Pancreas (tissue), 10 donors: ENCODE measurements around the gene ZNF518A. TPM values are rescaled to one million over a fixed set of nuclear protein-coding genes. Genes with fewer than 3 reads are reported as not detected.
"Not testable (repeated sequence)": the region's sequence is repeated elsewhere in the genome, so short reads cannot be mapped to it uniquely, and the experiment has no call there.

Experiments
- ATAC-seq, 4 donors: fragments of 200-7000 bp; cut with Tn5 transposase; one replicate each; pipeline versions ENCODE4 v1.8.0 to v1.9.1; 2020; ENCODE audit warnings: mild to moderate bottlenecking in 4 of 4, moderate library complexity in 4 of 4
- DNase-seq, 6 donors: peaks; one replicate each; pipeline ENCODE4 v3.0.0-alpha.2; 2020
- FAIRE-seq: peaks from 2 replicates; lab custom pipeline; 2012; peaks lifted over from hg19 to GRCh38; lab: Jason Lieb, UNC
- H3K27ac ChIP-seq, 4 donors: fragments of 200-600 bp; sonication (generic); 1 replicate in 3 of 4; 2 replicates in 1 of 4; pipeline versions ENCODE4 v1.5.0 to v1.8.0; 2020
- H3K27me3 ChIP-seq, 4 donors: fragments of 200-600 bp; one replicate each; pipeline ENCODE4 v1.8.0; 2021
- H3K36me3 ChIP-seq, 3 donors: fragments of 200-600 bp; sonication (generic) in 1 of 3; one replicate each; pipeline versions ENCODE4 v1.5.0 to v1.8.0; 2020 to 2021
- H3K4me1 ChIP-seq, 3 donors: fragments of 200-600 bp; one replicate each; pipeline ENCODE4 v1.8.0; 2021
- H3K4me3 ChIP-seq, 4 donors: fragments of 200-600 bp; sonication (generic) in 2 of 4; one replicate each; pipeline versions ENCODE4 v1.5.0 to v1.8.0; 2020 to 2021
- H3K9me3 ChIP-seq, 4 donors: fragments of 200-600 bp; one replicate each; pipeline ENCODE4 v1.8.0; 2021
- WGBS, 2 donors: extraction: QIAGEN DNeasy Blood & Tissue Kit; methylation state at CpG; one replicate each; pipeline ENCODE4 v1.1.7; 2013; 5-methylcytosine and 5-hydroxymethylcytosine counted together
- intact Hi-C, 3 donors: fragments of 100-400 bp; cut with DNase I; formaldehyde crosslinking; loops; one replicate each; pipeline versions ENCODE4 v1.11.1 to v1.14.2; 2022
- polyA plus RNA-seq, 2 donors: library from polyadenylated mRNA; stranded (reverse); fragments of 200-250 nt; gene quantifications; one replicate each; pipeline ENCODE4 v1.2.3, GENCODE V29; 2013
- total RNA-seq, 6 donors: library from RNA; stranded (reverse); fragmentation: NEBNext Ultra II Directional in 4 of 6; extraction: Animal tissue kit (Norgen Biotek cat#: 25700) in 4 of 6; gene quantifications; one replicate each; pipeline versions ENCODE4 v1.2.1 to v1.2.4, GENCODE V29; 2021 to 2023
- TF ChIP-seq, protein P1 (sequence below), 4 donors: fragments of 200-600 bp; sonication (generic) in 3 of 4; IDR thresholded peaks; one replicate each; pipeline versions ENCODE4 v1.5.0 to v1.8.0; 2021; ENCODE audit warnings: antibody characterized with exemption in 4 of 4
- donor health status: healthy with polysubstance abuse.
- donor health status: DM: no; HTN: no; CAD: no; lungs with moderate emphysema.
- donor health status: DM: no; HTN: no; CAD: no.
- donor health status: control.
- donor health status: control.
- donor health status: Bipolar disorder and iron deficiency.
- donor health status: DM: yes; HTN: yes; CAD: no.
- donor health status: DM: no; HTN: no; CAD: no.
- donor health status: DM: no; HTN: no; CAD: no.
- donor health status: DM: yes; HTN: yes; CAD: no.

ZNF518A gene
- total and polyA plus RNA-seq, 8 donors = 4.9 to 18.2 (median 10.5) TPM

GRCh38 chr10:96172666-96173065 lies 42.6 kb downstream of the ZNF518A start:
- H3K27me3 ChIP-seq = no peaks in the 10 kb centered on the region
- H3K36me3 ChIP-seq = no peaks in the 10 kb centered on the region
- intact Hi-C loops = no loop called here
- H3K9me3 ChIP-seq = peaks cover 0 to 5% (median 0%) of the 10 kb centered on the region in 4 donors
- TF ChIP-seq, protein P1, sequence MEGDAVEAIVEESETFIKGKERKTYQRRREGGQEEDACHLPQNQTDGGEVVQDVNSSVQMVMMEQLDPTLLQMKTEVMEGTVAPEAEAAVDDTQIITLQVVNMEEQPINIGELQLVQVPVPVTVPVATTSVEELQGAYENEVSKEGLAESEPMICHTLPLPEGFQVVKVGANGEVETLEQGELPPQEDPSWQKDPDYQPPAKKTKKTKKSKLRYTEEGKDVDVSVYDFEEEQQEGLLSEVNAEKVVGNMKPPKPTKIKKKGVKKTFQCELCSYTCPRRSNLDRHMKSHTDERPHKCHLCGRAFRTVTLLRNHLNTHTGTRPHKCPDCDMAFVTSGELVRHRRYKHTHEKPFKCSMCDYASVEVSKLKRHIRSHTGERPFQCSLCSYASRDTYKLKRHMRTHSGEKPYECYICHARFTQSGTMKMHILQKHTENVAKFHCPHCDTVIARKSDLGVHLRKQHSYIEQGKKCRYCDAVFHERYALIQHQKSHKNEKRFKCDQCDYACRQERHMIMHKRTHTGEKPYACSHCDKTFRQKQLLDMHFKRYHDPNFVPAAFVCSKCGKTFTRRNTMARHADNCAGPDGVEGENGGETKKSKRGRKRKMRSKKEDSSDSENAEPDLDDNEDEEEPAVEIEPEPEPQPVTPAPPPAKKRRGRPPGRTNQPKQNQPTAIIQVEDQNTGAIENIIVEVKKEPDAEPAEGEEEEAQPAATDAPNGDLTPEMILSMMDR (IDR thresholded peaks at IDR 0.05) = no peak
- no peak overlapping the region for H3K27ac ChIP-seq
- FAIRE-seq (no peak), ATAC-seq (no peak), DNase-seq (no peak)
- H3K4me1 ChIP-seq = no peaks in the 10 kb centered on the region
- H3K4me3 ChIP-seq = no peak overlapping the region
- WGBS, 2 donors = 97 to 100% methylated on average over 1 of the region's 1 CpG

- TF ChIP-seq, protein P1 (IDR thresholded peaks at IDR 0.05) = no peak
- FAIRE-seq (no peak), ATAC-seq (no peak), DNase-seq (no peak)
- Histone ChIP-seq H3K4me3 (no peak overlapping the region), H3K27ac (no peak overlapping the region), H3K36me3 (no peaks in the 10 kb centered on the region), H3K9me3 (peaks cover 0 to 5% (median 0%) of the 10 kb centered on the region in 4 donors), H3K4me1 (no peaks in the 10 kb centered on the region), H3K27me3 (no peaks in the 10 kb centered on the region)
- intact Hi-C loops = no loop called here
- 97 to 100% methylated on average over 1 of the region's 1 CpG for WGBS, 2 donors
Observed at GRCh38 chr10:96176985-96177384, 46.9 kb downstream of the ZNF518A start.

DNA sequence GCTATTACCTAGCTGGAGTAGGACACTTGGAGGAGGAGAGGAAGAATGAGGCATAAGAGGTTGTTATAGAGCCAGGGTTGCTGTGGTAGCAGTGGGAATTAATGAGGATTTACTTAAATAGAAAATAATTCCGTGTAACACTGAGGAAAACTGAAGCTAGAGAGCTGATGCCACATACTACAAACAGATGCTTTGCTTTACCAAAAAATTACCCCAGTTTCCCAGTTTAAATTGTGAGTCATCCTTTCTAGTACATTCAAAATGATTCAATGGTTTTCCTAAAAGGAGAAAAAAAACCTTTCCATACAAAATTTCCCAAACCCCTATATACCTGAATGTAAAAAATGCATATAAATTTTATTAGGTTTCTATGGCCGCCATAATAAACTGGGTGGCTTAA lies 58.3 kb downstream of the ZNF518A start:
- no peak for DNase-seq
- WGBS, 2 donors = 77 to 86% methylated on average over 2 of the region's 2 CpGs
- Histone ChIP-seq H3K27me3 (no peaks in the 10 kb centered on the region), H3K9me3 (no peaks in the 10 kb centered on the region), H3K4me1 (no peaks in the 10 kb centered on the region), H3K36me3 (peaks cover 0 to 13% (median 0%) of the 10 kb centered on the region in 3 donors), H3K27ac (no peak overlapping the region), H3K4me3 (no peak overlapping the region)
- TF ChIP-seq, protein P1 (IDR thresholded peaks at IDR 0.05) = no peak
- no peak for ATAC-seq
- FAIRE-seq = no peak
- intact Hi-C loops = no loop called here

- FAIRE-seq = no peak
- 89 to 93% methylated on average over 1 of the region's 1 CpG for WGBS, 2 donors
- no peaks in the 10 kb centered on the region for H3K9me3 ChIP-seq
- H3K4me1 ChIP-seq = no peaks in the 10 kb centered on the region
- H3K4me3 ChIP-seq = no peak overlapping the region
- TF ChIP-seq, protein P1 (IDR thresholded peaks at IDR 0.05) = no peak
- H3K27ac ChIP-seq = no peak overlapping the region
- no peak for ATAC-seq
- H3K36me3 ChIP-seq = peaks cover 0 to 13% (median 0%) of the 10 kb centered on the region in 3 donors
- intact Hi-C loops = no loop called here
- H3K27me3 ChIP-seq = no peaks in the 10 kb centered on the region
- DNase-seq = no peak
Observed at GRCh38 chr10:96188916-96189315, 58.8 kb downstream of the ZNF518A start.

DNA sequence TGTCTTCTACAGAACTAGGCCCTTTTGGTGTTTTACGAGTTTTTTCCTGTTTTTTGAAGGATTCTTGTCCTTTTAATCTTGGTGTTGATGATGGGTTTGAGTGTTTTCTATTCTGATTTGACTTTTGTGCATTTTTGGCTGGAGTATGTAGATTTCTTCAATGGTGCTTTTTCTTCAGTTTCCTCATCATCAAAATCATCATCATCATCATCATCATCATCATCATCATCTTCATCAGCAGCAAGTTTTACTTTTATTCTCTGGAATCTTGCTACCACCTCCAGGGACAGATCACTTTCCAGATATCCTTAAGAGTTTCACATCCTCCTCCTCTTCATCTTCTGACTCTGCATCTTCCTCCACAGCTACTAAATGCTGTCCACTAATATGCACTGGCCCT lies 59.4 kb downstream of the ZNF518A start:
- intact Hi-C loops, H3K4me1 ChIP-seq, DNase-seq, H3K27me3 ChIP-seq, FAIRE-seq, H3K4me3 ChIP-seq, ATAC-seq, H3K9me3 ChIP-seq, H3K27ac ChIP-seq: not testable (repeated sequence)
- 89 to 90% methylated on average over 1 of the region's 1 CpG for WGBS, 2 donors
- peaks cover 0 to 13% (median 3%) of the 10 kb centered on the region in 3 donors for H3K36me3 ChIP-seq
